H1 (cell line): ENCODE measurements around the gene PAQR5. TPM values are rescaled to one million over a fixed set of nuclear protein-coding genes. Genes with fewer than 3 reads are reported as not detected.

Experiments used
- CTCF ChIA-PET: fragments of 300-600 bp; sonication (Branson Sonifier 250); formaldehyde crosslinking; loops from one replicate; lab custom pipeline; 2021; ENCODE audit not compliant: partially characterized antibody; lab: Charles Lee
- POLR2A ChIA-PET: fragments of 300-600 bp; sonication (Branson Sonifier 250); formaldehyde crosslinking; loops from one replicate; lab custom pipeline; 2021; ENCODE audit warnings: inconsistent platforms; ENCODE audit not compliant: partially characterized antibody; lab: Charles Lee
- DNase-seq, 2 experiments: peaks; one replicate each; pipeline versions ENCODE4 v3.0.0 to v3.0.0-alpha.2; 2010 to 2022; ENCODE audit warnings: low spot score in 2 of 2, low read depth in 1 of 2, mixed read lengths in 1 of 2
- FAIRE-seq: peaks from 2 replicates; lab custom pipeline; 2011; peaks lifted over from hg19 to GRCh38; lab: Jason Lieb, UNC
- H2AFZ ChIP-seq: 2 replicates; pipeline ENCODE4 v1.8.1; 2012; ENCODE audit warnings: low read length, inconsistent platforms
- H2AK5ac ChIP-seq: 2 replicates; pipeline ENCODE4 v1.6.1; 2013; ENCODE audit warnings: low read depth, low read length
- H2BK120ac ChIP-seq: replicated peaks from 2 replicates; pipeline ENCODE3; 2013; ENCODE audit warnings: low read depth, low read length, inconsistent platforms
- H2BK12ac ChIP-seq: 2 replicates; pipeline ENCODE4 v1.6.1; 2013; ENCODE audit warnings: low read depth, low read length
- H2BK15ac ChIP-seq: 2 replicates; pipeline ENCODE4 v1.6.1; 2013; ENCODE audit warnings: low read length
- H2BK20ac ChIP-seq: 2 replicates; pipeline ENCODE4 v1.6.1; 2013; ENCODE audit warnings: low read length
- H2BK5ac ChIP-seq: 2 replicates; pipeline ENCODE4 v1.6.1; 2013; ENCODE audit warnings: low read depth, low read length
- H3K14ac ChIP-seq: 2 replicates; pipeline ENCODE4 v1.6.1; 2013; ENCODE audit warnings: inconsistent platforms; ENCODE audit not compliant: insufficient read length
- H3K18ac ChIP-seq: 2 replicates; pipeline ENCODE4 v1.6.1; 2013; ENCODE audit warnings: low read length; ENCODE audit errors: extremely low read depth
- H3K23ac ChIP-seq: 2 replicates; pipeline ENCODE4 v1.6.1; 2013; ENCODE audit warnings: inconsistent platforms; ENCODE audit not compliant: insufficient read length
- H3K23me2 ChIP-seq: 2 replicates; pipeline ENCODE4 v1.6.1; 2013; ENCODE audit warnings: low read depth, low read length
- H3K27ac ChIP-seq: 2 replicates; pipeline ENCODE4 v1.6.1; 2011; ENCODE audit warnings: low read depth, low read length, inconsistent platforms
- H3K27me3 ChIP-seq, 4 experiments: replicated peaks in 1 of 4; 1 replicate in 1 of 4; 2 replicates in 3 of 4; pipeline versions ENCODE4 v1.6.1 to v1.8.1; 2011 to 2013; ENCODE audit warnings: low read length in 3 of 4, mild to moderate bottlenecking in 3 of 4, inconsistent platforms in 2 of 4, mixed read lengths in 2 of 4, moderate library complexity in 1 of 4; ENCODE audit not compliant: control insufficient read depth in 3 of 4, insufficient read depth in 3 of 4; ENCODE audit errors: extremely low read depth in 1 of 4
- H3K36me3 ChIP-seq, 4 experiments: 2 replicates each; pipeline versions ENCODE4 v1.6.1 to v1.8.1; 2011 to 2013; ENCODE audit warnings: mild to moderate bottlenecking in 4 of 4, low read length in 3 of 4, moderate library complexity in 2 of 4, control low read depth in 1 of 4, inconsistent platforms in 1 of 4; ENCODE audit not compliant: insufficient read depth in 4 of 4, control insufficient read depth in 2 of 4
- H3K4ac ChIP-seq: replicated peaks from 2 replicates; pipeline ENCODE3; 2013; ENCODE audit warnings: low read length, low read depth, mixed read lengths, inconsistent platforms; ENCODE audit not compliant: insufficient read length
- H3K4me1 ChIP-seq, 4 experiments: replicated peaks in 1 of 4; 1 replicate in 1 of 4; 2 replicates in 3 of 4; pipeline versions ENCODE4 v1.6.1 to v1.8.1; 2011 to 2013; ENCODE audit warnings: low read length in 3 of 4, inconsistent platforms in 2 of 4, mixed read lengths in 1 of 4; ENCODE audit not compliant: insufficient read depth in 4 of 4, control insufficient read depth in 3 of 4
- H3K4me2 ChIP-seq, 2 experiments: 2 replicates each; pipeline versions ENCODE4 v1.6.1 to v1.8.1; 2011 to 2013; ENCODE audit warnings: low read depth in 2 of 2, low read length in 2 of 2, control low read depth in 1 of 2, inconsistent platforms in 1 of 2, mild to moderate bottlenecking in 1 of 2; ENCODE audit not compliant: insufficient read depth in 1 of 2
- H3K4me3 ChIP-seq, 4 experiments: fragments of 200-600, 300-600 bp in 1 of 4; sonication (generic), shearing (Covaris generic), sonication (Bioruptor Twin) in 1 of 4; 2 replicates each; pipeline versions ENCODE4 v1.5.1 to v1.8.1; 2011 to 2016; ENCODE audit warnings: low read length in 4 of 4, low read depth in 3 of 4, control low read depth in 2 of 4, inconsistent platforms in 2 of 4, mild to moderate bottlenecking in 2 of 4, mixed read lengths in 1 of 4, moderate library complexity in 1 of 4; ENCODE audit not compliant: insufficient read depth in 2 of 4; ENCODE audit errors: extremely low read depth in 1 of 4
- H3K56ac ChIP-seq: replicated peaks from 2 replicates; pipeline ENCODE3; 2013; ENCODE audit warnings: low read depth, mild to moderate bottlenecking, mixed read lengths, low read length, inconsistent platforms; ENCODE audit not compliant: insufficient read length
- H3K79me1 ChIP-seq: 2 replicates; pipeline ENCODE4 v1.6.1; 2013; ENCODE audit warnings: low read depth, low read length, control low read depth
- H3K79me2 ChIP-seq, 2 experiments: 2 replicates each; pipeline versions ENCODE4 v1.6.1 to v1.8.1; 2012 to 2013; ENCODE audit warnings: low read length in 2 of 2, mild to moderate bottlenecking in 2 of 2, inconsistent platforms in 1 of 2; ENCODE audit not compliant: insufficient read depth in 2 of 2, control insufficient read depth in 1 of 2
- H3K9ac ChIP-seq, 4 experiments: replicated peaks in 1 of 4; 1 replicate in 1 of 4; 2 replicates in 3 of 4; pipeline versions ENCODE4 v1.6.1 to v1.8.1; 2011 to 2013; ENCODE audit warnings: low read depth in 3 of 4, low read length in 3 of 4, control low read depth in 2 of 4, mild to moderate bottlenecking in 2 of 4, moderate library complexity in 2 of 4, inconsistent platforms in 1 of 4; ENCODE audit errors: extremely low read depth in 1 of 4
- H3K9me3 ChIP-seq, 2 experiments: 2 replicates each; pipeline versions ENCODE4 v1.6.1 to v1.8.1; 2012 to 2013; ENCODE audit warnings: mild to moderate bottlenecking in 2 of 2, moderate library complexity in 2 of 2, control low read depth in 1 of 2, inconsistent platforms in 1 of 2, low read depth in 1 of 2, low read length in 1 of 2, mixed read lengths in 1 of 2; ENCODE audit not compliant: insufficient read depth in 2 of 2
- H4K20me1 ChIP-seq, 2 experiments: replicated peaks in 1 of 2; 2 replicates each; pipeline versions ENCODE3 to v1.8.1; 2011 to 2013; ENCODE audit warnings: inconsistent platforms in 2 of 2, low read length in 2 of 2, mild to moderate bottlenecking in 1 of 2; ENCODE audit not compliant: insufficient read depth in 2 of 2, control insufficient read depth in 1 of 2
- H4K5ac ChIP-seq: 2 replicates; pipeline ENCODE4 v1.6.1; 2013; ENCODE audit warnings: low read length, low read depth, mixed read lengths, inconsistent platforms; ENCODE audit not compliant: insufficient read length
- H4K8ac ChIP-seq: 2 replicates; pipeline ENCODE4 v1.8.0; 2013; ENCODE audit warnings: mild to moderate bottlenecking, moderate library complexity, low read length, inconsistent platforms; ENCODE audit not compliant: insufficient read depth; ENCODE audit errors: extremely low read depth
- H4K91ac ChIP-seq: replicated peaks from 2 replicates; pipeline ENCODE3; 2013; ENCODE audit warnings: low read length, mixed read lengths, inconsistent platforms; ENCODE audit not compliant: insufficient read length
- CHD2 ChIP-seq: IDR thresholded peaks from 2 replicates; pipeline ENCODE4 v1.6.1; 2012; ENCODE audit warnings: low read length, improper control_type of control experiment
- CTCF ChIP-seq, 3 experiments: IDR thresholded peaks; 1 replicate in 2 of 3; 2 replicates in 1 of 3; pipeline versions ENCODE4 v1.5.1 to v1.6.1; 2011; ENCODE audit warnings: low read length in 3 of 3, mild to moderate bottlenecking in 3 of 3, inconsistent platforms in 2 of 3, low read depth in 1 of 3, moderate library complexity in 1 of 3; ENCODE audit not compliant: insufficient read depth in 1 of 3; ENCODE audit errors: control extremely low read depth in 1 of 3
- GABPA ChIP-seq: IDR thresholded peaks from 2 replicates; pipeline ENCODE4 v1.6.1; 2011; ENCODE audit warnings: mild to moderate bottlenecking, low read length, moderate library complexity, borderline replicate concordance; ENCODE audit not compliant: insufficient read depth
- HDAC6 ChIP-seq: IDR thresholded peaks from one replicate; pipeline ENCODE4 v1.7.1; 2012; ENCODE audit warnings: low read depth, mild to moderate bottlenecking, inconsistent platforms, low read length, moderate library complexity
- JUND ChIP-seq: IDR thresholded peaks from 2 replicates; pipeline ENCODE4 v1.6.1; 2011; ENCODE audit warnings: mild to moderate bottlenecking, improper control_type of control experiment, low read length
- NANOG ChIP-seq: IDR thresholded peaks from 2 replicates; pipeline ENCODE4 v1.6.1; 2011; ENCODE audit warnings: low read length, low read depth, mild to moderate bottlenecking, inconsistent platforms; ENCODE audit not compliant: insufficient read depth, poor library complexity, severe bottlenecking
- RXRA ChIP-seq: IDR thresholded peaks from 2 replicates; pipeline ENCODE4 v1.6.1; 2011; ENCODE audit warnings: low read depth, mild to moderate bottlenecking, low read length, moderate library complexity; ENCODE audit not compliant: insufficient read depth
- SIN3A ChIP-seq, 2 experiments: IDR thresholded peaks in 1 of 2; conservative IDR thresholded peaks in 1 of 2; 2 replicates each; pipeline ENCODE4 v1.6.1; 2011 to 2012; ENCODE audit warnings: low read length in 2 of 2, improper control_type of control experiment in 1 of 2, low read depth in 1 of 2, mild to moderate bottlenecking in 1 of 2
- YY1 ChIP-seq: IDR thresholded peaks from 2 replicates; pipeline ENCODE4 v1.6.1; 2011; ENCODE audit warnings: low read depth, mild to moderate bottlenecking, low read length
- WGBS, 2 experiments: shearing (Covaris generic) in 1 of 2; methylation state at CpG; one replicate each; pipeline versions ENCODE4 v1.1.6 to v1.1.7; 2013 to 2015; ENCODE audit warnings: low lambda C conversion rate in 2 of 2, mixed read lengths in 2 of 2, inconsistent platforms in 1 of 2, low coverage in 1 of 2, missing lambda C conversion rate in 1 of 2; ENCODE audit not compliant: insufficient replicate concordance in 2 of 2, insufficient coverage in 1 of 2, insufficient read length in 1 of 2; ENCODE audit errors: extremely low coverage in 1 of 2, missing lambda C conversion rate in 1 of 2; 5-methylcytosine and 5-hydroxymethylcytosine counted together
- polyA plus RNA-seq, 7 experiments: library from polyadenylated mRNA; depleted of rRNA in 3 of 7; stranded (reverse) in 5 of 7; unstranded in 2 of 7; fragments of >200 nt in 5 of 7; fragments of 200-250 nt in 2 of 7; gene quantifications; 1 replicate in 5 of 7; 2 replicates in 1 of 7; 4 replicates in 1 of 7; pipeline versions ENCODE4 v1.2.1 to v1.2.3, GENCODE V29; 2011 to 2013; ENCODE audit warnings: missing spikeins in 2 of 7, mixed read lengths in 2 of 7
- total RNA-seq: library from RNA; stranded (reverse); fragmentation: NEBNext Ultra II Directional; extraction: Animal tissue kit (Norgen Biotek cat#: 25700); gene quantifications from 2 replicates; pipeline ENCODE4 v1.2.1, GENCODE V29; 2021
- TF ChIP-seq, protein P1 (sequence below): IDR thresholded peaks from 2 replicates; pipeline ENCODE4 v1.6.1; 2011; ENCODE audit warnings: low read depth, mild to moderate bottlenecking, low read length; ENCODE audit not compliant: insufficient read depth

Gene PAQR5
- total and polyA plus RNA-seq, 2 of the 8 experiments (the other 6 are each of a cell fraction or from before 2014, with no cell fraction given): 8.7 to 18.1 TPM

- WGBS, 2 experiments: 93% methylated on average over 1 of the region's 1 CpG; no CpG with 5 or more reads in 1 of the 2 experiments
- CTCF ChIA-PET: interaction anchor here (1.3 to 2.3 kb wide), 2 partner anchors 18 to 356 kb away, joined by 4 to 10 read pairs; no protein-coding TSS in a partner anchor
- TF ChIP-seq SIN3A (conservative IDR thresholded peaks at IDR 0.05 in 1 of 2, IDR thresholded peaks at IDR 0.05 in 1 of 2; ENCODE audit: low read depth in 1 of 2, low read length in 2 of 2) (no peak), JUND (no peak), CTCF (IDR thresholded peaks at IDR 0.05; ENCODE audit: control extremely low read depth in 1 of 3, insufficient read depth in 1 of 3, low read depth in 1 of 3, low read length in 3 of 3) (no peak), HDAC6 (no peak), GABPA (no peak), NANOG (no peak), RXRA (no peak), YY1 (no peak), CHD2 (no peak)
- TF ChIP-seq, protein P1, sequence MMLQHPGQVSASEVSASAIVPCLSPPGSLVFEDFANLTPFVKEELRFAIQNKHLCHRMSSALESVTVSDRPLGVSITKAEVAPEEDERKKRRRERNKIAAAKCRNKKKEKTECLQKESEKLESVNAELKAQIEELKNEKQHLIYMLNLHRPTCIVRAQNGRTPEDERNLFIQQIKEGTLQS: no peak
These were observed 114.0 kb downstream of the PAQR5 start for GRCh38 chr15:69412701-69413100.

More at GRCh38 chr15:69412701-69413100, 114.0 kb downstream of the PAQR5 start:
- Histone ChIP-seq H4K91ac (no peak overlapping the region), H2AK5ac (no peak overlapping the region), H2AFZ (no peak overlapping the region), H2BK15ac (no peak overlapping the region), H4K20me1 (peaks cover 0 to 2% of the 10 kb centered on the region in 2 experiments), H3K9ac (no peak overlapping the region), H3K14ac (no peak overlapping the region), H3K4me2 (no peak overlapping the region), H3K23me2 (peaks cover 5% of the 10 kb centered on the region; the same call in 1 of the 2 replicates), H3K18ac (no peak overlapping the region), H3K4ac (no peak overlapping the region), H3K79me1 (no peaks in the 10 kb centered on the region), H3K27ac (no peak overlapping the region), H3K36me3 (peaks cover 3 to 7% (median 5%) of the 10 kb centered on the region in 4 experiments; a peak in 5 of 8 replicates), H4K5ac (no peak overlapping the region), H2BK20ac (no peak overlapping the region), H3K27me3 (no peaks in the 10 kb centered on the region), H3K9me3 (no peaks in the 10 kb centered on the region), H2BK5ac (no peak overlapping the region), H3K4me1 (peaks cover 0 to 2% (median under 1%) of the 10 kb centered on the region in 4 experiments; a peak in 2 of 7 replicates), H2BK120ac (no peak overlapping the region), H3K4me3 (no peak overlapping the region), H3K23ac (no peak overlapping the region), H2BK12ac (no peak overlapping the region), H4K8ac (no peak overlapping the region), H3K56ac (no peak overlapping the region), H3K79me2 (peaks cover 5 to 29% of the 10 kb centered on the region in 2 experiments; a peak in 3 of 4 replicates)
- FAIRE-seq (no peak), DNase-seq (no peak)
- POLR2A ChIA-PET: interaction anchor here (0.6 to 2.9 kb wide), 3 partner anchors 20 to 61 kb away, joined by 3 to 13 read pairs (median 4); partner anchors contain the start of gene RPLP1
